GM18873 (cell line): ENCODE data around the gene KRTAP23-1.

Experiments
- ATAC-seq: cut with Tn5 transposase; IDR thresholded peaks from one replicate; pipeline ENCODE4 v1.9.1; 2021; ENCODE audit warnings: mild to moderate bottlenecking, moderate library complexity, moderate number of reproducible peaks; ENCODE audit not compliant: unreplicated experiment, low FRiP score

The KRTAP23-1 gene, protein sequence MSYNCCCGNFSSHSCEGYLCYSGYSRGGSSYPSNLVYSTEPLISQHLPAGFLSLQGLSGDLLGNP

DNA sequence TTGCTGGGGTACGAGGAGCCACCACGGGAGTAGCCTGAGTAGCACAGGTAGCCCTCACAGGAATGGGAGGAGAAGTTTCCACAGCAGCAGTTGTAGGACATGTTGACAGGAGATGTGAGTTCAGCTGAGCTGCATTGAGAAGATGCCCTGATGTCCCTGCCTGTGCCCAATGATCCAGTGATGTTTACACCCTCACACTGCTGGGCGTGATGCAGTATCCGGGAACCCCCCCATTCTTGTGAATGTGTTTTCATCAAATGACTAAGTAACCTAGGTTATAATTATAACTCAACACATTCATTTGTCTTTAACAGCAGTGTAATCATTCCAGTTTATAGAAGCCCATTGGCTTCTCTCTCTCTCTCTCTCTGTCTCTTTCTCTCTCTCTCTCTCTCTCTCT is at the start of gene KRTAP23-1:
Gene KRTAP23-1 (minus strand): TSS at position 101 of the 400 bp plus-strand sequence. CDS start 0 bp downstream, at position 101.
- ATAC-seq, result no peak

DNA sequence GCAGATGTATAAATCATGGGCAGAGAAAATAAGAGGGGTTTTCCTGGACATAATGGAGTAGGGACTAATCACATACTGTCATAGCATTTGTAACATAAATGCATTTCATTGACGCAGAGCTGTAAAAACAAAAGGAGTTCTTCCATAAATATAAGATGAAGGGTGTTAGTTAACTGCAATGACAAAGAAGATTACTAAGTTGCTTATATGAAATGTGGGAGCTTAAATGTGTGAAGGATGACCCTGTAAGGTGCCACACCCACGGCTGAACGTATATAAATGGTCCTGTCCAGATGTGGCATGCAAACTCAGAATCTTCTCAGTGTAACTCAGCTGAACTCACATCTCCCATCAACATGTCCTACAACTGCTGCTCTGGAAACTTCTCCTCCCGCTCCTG is 47.3 kb upstream of the KRTAP23-1 start, which contains the start of gene KRTAP13-1:
Gene KRTAP13-1 (plus strand): TSS at position 301 of the 400 bp plus-strand sequence. CDS start 56 bp downstream, at position 357.
- ATAC-seq, result no peak

DNA sequence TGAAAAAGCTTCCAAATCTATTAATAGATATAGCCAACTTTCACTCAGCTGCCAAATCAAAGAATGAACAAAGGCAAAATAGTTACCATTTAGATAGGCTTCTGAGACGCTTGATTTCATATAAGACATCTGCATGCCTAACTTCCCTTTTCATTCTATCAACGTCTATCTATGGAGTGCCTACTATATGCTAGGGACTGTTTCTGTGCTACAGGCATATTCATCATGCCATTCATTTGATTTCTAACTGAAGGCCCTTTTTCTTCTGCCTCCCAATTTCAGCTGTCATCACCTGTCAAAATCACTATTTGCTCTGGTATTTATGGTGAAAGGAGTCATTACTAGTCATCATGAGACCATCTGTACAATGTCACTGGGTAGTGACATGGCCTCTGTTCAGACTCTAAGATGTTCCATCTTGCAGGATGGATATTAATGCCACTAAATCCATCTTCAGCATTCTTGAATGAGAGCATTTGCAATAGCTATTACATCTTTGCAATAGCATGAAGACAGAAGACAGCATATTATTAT is 43.2 kb upstream of the KRTAP23-1 start:
- no peak for ATAC-seq

DNA sequence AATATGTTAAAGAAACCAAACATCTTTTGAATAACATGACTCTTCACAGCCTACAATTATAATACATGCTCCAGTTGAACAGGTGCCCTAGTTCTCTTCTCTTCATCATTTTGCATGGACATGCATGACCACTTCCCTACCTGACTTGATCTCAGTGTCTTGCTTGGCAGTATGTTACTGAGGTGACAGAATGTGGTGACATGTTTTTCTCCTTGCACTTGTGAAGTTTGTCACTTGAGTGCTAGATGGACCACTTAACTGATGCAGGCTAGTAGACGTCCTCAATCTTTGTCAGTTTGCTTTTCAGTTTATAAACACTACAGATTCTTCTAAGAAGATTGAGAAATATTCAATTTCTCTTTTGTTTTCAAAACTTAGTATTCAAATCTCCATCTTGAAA is 33.8 kb upstream of the KRTAP23-1 start:
- ATAC-seq, result no peak

DNA sequence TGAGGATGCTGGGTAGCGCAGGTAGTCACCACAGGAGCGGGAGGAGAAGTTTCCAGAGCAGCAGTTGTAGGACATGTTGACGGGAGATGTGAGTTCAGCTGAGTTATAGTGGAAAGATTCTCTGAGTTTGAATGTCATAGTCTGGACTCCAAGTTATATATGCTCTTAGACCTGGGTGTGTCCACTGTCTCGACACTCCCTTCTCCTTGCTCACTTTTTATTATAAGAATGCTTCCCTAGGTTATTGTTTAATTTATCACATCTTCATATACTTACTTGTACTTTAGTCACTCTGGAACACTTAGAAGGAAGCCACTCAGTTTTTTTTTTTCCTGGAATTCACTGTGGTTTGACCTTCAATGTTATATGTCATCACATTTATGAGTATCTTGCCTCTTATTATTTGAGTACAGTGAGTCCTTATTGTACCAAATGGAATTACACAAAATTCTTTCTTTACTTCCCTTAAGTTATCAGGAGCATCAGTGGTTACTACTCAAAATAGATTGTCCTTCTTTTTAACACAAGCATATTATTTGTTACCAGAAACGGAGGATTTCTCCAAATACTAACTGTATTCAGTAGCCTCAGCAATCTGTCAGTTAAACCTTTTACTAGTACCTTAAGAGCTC is 23.8 kb upstream of the KRTAP23-1 start, which contains the start of gene KRTAP13-2:
Gene KRTAP13-2 (minus strand): TSS at position 133 of the 632 bp plus-strand sequence. CDS start 58 bp downstream, at position 75.
- ATAC-seq, result no peak

DNA sequence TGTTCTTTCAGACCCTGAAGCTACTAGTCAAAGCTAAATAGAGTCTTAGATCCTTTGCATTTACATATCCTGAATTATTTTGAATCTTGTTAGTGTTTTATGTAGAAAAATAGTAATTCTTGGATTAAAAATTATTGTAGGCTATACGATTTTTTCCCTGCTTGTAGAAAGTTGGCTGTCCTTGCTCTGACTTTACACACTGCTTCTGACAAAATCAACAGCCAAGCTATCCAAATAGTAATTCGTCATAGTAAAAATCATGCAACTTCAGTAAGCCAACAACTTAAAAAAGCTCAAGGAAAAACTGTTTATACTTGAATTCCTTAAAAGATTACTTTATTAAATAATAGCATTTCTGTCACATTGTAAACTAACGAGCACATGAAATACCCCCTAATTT is 7.5 kb upstream of the KRTAP23-1 start:
- no peak for ATAC-seq

DNA sequence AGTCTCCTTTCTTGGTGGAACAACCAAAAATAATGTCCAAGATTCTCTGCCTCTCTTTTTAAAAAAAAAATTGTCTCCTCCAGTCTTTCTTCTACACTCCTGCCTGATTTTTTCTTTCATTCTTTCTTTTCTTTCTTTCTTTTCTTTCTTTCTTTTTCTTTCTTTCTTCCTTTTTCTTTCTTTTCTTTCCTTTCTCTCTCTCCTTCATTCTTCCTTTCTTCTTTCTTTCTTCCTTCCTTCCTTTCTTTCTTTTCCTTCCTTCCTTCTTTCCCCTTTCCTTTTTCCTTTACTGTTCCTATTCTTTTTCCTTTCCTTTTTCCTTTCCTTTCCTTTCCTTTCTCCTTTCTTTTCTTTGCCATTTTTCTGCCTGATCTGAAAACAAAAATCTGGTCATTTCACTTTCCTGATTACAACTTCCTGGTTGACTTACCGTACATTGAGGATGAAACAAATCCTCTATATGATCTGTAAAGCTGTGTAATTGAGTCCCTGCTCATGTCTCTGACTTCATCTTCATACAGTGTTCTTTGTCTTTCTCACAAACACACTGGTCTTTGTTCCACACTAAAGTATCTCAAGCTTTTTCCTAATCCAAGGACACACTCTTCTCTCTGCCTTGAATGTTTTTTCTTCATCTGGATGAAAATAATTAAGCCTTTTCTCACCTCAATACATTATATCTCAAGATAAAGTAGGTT is 6.1 kb upstream of the KRTAP23-1 start:
- ATAC-seq, result no peak

DNA sequence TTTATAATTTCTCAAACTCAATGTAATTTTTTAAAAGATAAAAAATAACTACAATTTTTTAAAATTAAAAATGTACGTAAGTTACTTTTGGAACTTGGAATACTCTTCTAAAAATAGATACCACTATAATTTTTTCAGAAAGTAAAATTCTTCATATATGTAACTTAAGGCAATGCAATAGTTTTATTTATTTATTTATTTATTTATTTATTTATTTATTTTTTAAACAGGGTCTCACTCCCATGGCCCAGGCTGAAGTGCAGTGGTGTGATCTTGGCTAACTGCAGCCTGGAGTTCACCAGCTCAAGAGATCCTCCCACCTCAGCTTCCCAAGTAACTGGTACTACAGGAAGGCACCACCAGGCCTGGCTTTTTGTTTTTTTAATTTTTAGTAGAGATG is 3.1 kb upstream of the KRTAP23-1 start:
- ATAC-seq, result no peak

DNA sequence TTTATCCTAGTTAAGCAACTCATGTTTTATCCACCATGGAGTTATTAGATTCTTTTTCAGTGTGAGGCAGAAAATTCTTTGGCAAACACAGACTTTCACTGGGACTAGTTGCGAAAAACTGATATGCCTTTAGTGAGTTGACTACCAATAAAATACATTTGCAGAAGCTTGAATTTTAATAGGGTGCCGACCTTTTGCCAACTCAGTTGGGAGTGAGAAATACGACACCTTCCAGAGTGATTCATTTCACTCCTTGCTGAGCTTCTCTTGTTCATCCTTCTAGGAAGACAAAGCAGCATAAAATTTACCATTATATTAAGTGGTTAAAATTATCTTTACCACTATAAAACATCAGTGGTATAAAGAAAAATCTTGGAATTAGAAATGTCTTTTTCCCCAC is 1.2 kb upstream of the KRTAP23-1 start:
- no peak for ATAC-seq

DNA sequence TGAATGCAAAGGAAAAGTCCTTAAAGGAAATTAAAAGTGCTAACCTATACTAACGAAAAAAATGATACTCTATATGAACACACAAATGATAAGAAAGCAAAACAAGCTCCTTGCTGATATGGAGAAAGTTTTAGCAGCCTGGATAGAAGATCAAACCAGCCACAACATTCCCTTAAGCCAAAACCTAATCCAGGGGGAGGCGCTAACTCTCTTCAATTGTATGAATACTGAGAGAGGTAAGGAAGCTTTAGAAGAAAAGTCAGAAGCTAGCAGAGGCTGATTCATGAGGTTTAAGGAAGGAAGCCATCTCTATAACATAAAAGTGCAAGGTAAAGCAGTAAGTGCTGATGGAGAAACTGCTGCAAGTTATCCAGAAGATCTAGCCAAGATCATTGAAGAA is 3.4 kb downstream of the KRTAP23-1 start:
- no peak for ATAC-seq

DNA sequence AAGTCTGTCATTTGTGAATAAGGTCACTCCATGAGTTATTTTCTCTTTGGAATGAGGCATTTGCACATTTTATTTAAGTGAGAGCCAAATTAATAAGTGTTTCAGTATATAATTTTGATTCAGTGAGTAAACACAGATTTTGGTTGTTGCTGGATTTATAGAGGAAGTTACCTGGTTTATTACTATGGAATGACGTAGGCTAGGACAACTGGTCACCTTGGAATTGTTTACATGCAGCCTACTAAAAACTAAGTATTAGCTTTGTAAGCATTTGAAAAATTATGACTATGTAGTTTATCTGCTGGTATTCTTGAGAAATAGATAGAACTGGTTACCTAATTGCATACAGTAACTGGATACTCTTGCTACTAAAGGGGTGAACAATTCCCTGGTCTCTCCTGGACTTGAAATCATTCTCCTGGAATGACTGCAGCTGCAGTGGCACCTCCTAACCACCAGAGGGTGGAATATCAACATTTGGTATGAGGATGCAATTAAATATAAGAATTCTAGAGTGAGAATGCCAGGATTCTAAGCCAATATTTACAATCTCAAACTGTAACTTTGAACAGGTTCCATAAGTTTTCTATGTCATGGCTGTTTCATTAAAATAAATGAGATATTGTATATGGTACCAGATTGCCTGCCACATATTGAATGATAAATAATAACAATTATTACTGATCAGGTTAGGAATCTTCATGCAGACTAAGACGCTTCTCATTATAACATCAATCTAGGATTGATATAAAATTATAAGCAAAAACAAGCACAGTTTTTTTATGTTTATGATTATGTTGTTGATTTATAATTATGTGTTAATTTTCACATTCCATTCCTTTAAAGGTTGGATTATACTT is 7.5 kb downstream of the KRTAP23-1 start:
- no peak for ATAC-seq

DNA sequence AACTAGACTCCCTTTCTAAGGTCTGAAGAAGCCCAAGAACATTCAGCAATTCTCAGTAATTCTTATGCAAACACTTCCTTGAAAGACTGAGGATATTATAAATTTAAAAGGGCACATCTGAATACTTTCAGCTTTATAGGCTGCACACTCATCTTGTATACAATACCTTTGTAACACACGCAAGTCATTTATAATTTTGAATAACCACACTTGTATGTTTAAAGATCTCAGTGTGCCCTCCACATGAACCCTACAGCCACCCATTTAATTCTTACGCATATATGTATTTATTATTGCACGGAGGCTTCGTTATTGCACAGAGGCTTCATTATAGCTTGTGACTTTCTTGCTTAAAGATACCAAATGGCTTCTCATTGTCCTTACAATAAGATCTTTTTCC is 9.7 kb downstream of the KRTAP23-1 start:
- no peak for ATAC-seq

DNA sequence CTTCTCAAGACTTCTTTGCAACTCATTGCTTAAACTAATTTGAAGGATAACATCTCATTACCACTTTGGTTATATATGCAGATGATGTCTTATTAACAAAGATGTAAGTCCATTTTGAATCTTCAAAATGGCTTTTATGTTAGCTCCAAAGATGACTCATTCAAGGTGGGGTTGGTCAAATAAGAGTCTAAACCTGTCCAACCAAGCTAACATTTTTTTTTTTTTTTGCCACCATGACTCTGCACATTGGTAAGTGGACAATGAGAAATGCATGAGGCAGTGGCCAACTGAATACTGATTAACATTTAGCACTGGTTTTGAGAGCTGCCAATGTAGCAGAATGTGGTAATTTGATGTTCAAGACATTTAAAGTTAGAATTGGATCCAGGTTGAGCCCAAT is 10.6 kb downstream of the KRTAP23-1 start:
- ATAC-seq, result no peak

DNA sequence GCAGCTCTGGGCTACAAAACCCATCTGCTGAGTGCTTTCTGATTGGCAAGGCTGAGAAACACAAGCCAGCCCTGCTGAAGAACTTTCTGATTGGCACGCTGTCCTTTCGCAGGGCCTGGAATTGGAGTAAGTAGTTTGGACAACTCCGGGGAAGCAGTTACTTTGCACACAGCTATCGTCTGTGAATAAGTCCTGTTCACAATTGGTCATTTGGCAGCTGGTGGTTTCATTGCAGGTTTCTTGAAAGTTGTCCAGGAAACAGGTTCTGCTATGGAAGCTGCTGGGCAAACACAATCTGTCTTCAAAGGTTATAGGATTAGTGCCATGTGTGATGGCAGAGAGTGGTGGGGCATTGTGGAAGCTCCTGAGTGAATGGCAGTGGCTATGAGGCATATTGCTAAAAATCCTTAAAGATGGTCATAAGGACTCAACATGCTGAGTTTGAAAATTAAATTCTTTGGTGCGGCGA is 11.1 kb downstream of the KRTAP23-1 start, which contains the start of gene KRTAP27-1:
Gene KRTAP27-1 (minus strand): TSS at position 419 of the 469 bp plus-strand sequence. CDS start 26 bp downstream, at position 393.
- ATAC-seq, result no peak

DNA sequence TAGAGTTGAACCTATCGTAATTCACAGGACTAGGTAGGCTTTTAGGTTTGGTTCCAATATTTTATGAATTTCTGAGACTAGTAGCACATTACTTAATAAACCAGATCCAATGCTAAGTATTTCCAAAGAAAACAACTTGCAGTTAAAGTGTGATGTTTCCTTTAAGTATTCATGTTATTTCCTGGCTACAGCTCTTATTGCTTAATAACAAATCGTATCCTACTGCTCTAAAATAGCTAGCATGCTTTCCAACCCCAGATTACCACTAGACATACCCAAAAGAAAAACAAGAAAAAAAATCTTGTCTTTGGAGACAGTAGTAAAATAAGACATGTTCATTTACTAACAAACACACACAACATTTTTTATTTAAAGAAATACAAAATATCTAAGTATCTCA is 11.8 kb downstream of the KRTAP23-1 start:
- ATAC-seq, result no peak

DNA sequence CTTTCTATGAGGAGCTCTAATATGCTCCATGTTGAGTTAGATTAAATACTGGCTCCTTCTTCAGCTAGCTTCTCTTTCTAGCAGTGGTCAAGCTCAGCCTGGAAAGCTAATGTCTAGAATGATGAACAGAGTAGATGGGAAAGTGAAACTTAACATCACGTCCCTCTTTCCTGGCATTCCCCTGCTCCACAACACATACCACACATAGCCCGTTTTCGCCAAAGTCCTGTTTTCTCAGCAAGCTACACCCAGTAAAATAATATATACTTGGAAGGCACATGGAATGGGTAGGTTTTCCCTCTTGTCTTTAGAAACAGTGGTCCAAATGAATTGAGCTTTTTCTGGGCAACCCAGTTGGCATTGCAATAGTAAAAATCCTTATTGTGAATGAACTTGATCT is 14.7 kb downstream of the KRTAP23-1 start:
- ATAC-seq, result no peak

DNA sequence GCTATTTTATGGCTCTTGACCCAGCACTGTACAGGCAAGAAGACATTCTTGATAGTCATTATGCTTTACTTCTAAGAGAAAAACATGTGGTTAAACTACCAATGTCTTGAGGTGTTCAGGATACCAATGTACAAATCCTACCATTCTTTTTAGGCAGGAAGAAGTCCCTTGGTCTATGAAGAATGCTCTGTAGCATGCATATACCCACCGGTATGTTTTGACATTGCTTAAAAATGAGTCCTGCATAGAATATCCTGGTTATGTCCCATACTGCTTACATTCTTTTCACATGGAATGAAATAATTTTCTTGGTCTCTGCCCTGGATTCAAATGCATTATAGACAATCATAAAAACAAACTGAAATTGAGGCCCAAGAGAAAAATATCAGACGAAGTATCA is 15.7 kb downstream of the KRTAP23-1 start:
- ATAC-seq, result no peak

DNA sequence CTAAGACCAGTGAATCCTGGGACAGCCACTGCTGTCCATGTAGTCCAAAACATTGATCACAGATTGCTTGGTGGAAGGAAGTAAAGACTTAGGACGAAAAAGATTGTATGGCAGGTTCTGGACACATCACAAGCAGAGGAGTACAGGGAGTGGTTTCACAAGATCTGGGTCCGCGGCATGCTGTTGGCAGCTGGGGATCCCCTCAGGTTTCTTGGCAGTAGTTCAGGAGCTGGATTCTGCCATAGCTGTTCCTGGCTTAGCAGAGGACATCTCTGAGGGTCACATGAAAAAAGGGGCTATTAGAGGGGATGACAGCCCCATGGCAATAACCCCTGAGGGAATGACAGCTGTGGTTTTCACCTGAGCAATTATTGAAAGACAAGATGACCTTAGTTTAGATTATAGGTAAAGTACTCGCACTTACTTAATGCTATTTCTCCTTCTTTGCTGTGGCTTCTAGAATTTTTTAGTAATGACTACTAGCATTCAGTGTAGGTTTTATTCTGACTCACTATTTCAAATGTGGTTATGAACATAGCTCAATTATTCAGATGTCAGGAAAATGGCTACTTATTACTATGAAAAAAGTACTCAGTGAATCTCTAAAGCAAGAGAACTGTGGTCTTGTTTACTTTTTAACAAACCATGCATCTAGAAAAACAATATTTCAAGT is 19.1 kb downstream of the KRTAP23-1 start:
- ATAC-seq, result no peak

DNA sequence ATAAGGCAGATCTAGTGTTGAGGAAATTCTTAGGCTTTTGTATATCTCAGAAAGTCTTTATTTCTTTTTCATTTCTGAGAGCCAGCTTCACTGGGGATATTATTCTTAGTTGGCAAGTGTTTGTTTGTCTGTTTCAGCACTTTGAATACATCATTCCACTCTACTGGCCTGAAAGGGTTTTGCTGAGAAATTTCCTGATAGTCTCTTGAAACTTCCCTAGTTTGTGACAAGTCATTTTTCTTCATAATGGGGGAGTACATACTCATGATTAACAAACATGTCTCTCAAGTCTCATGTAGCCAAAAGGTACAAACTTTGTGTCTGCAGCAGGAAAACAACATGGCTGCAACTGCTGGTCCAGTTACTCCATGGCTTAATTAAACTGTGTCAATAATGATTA is 22.0 kb downstream of the KRTAP23-1 start:
- ATAC-seq, result no peak

DNA sequence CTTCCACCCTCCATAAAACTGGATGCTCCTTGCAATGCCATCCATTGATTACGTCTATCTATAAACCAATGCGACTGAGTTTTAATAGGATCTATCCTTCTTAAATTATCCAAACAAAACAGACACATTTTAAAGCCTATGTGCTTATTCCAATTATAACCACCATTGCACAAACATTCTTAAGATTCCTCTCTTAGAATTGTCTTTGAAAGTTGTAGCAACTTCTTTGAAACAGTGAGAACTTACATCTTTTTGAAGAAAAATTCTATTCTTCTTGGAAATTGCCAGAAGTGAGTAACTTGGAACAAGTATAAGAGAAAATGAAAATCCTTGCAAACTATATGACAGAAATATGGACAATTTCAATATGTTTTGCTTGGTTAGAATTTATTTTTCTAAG is 28.2 kb downstream of the KRTAP23-1 start, which contains the start of gene KRTAP26-1:
Gene KRTAP26-1 (minus strand): TSS at position 101 of the 400 bp plus-strand sequence. CDS start 280 bp downstream, outside the sequence.
- no peak for ATAC-seq
